Measurements from ENCODE around the gene CLEC17A. TPM values are rescaled to one million over a fixed set of nuclear protein-coding genes. Genes with fewer than 3 reads are reported as not detected.

The CLEC17A gene
- total and polyA plus RNA-seq, 2 of the 13 experiments (the other 11 are each of a cell fraction or from before 2014, with no cell fraction given): not detected

- TF ChIP-seq, protein P1, sequence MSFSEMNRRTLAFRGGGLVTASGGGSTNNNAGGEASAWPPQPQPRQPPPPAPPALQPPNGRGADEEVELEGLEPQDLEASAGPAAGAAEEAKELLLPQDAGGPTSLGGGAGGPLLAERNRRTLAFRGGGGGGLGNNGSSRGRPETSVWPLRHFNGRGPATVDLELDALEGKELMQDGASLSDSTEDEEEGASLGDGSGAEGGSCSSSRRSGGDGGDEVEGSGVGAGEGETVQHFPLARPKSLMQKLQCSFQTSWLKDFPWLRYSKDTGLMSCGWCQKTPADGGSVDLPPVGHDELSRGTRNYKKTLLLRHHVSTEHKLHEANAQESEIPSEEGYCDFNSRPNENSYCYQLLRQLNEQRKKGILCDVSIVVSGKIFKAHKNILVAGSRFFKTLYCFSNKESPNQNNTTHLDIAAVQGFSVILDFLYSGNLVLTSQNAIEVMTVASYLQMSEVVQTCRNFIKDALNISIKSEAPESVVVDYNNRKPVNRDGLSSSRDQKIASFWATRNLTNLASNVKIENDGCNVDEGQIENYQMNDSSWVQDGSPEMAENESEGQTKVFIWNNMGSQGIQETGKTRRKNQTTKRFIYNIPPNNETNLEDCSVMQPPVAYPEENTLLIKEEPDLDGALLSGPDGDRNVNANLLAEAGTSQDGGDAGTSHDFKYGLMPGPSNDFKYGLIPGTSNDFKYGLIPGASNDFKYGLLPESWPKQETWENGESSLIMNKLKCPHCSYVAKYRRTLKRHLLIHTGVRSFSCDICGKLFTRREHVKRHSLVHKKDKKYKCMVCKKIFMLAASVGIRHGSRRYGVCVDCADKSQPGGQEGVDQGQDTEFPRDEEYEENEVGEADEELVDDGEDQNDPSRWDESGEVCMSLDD (CRISPR knock-in tag; IDR thresholded peaks at IDR 0.05; ENCODE audit: borderline replicate concordance): no peak
- TF ChIP-seq ZFP1 (CRISPR knock-in tag; IDR thresholded peaks at IDR 0.05) (no peak), KAT2B (IDR thresholded peaks at IDR 0.05; ENCODE audit: borderline replicate concordance, low read depth, low read length) (no peak), ZNF674 (CRISPR knock-in tag; IDR thresholded peaks at IDR 0.05; ENCODE audit: low read depth) (no peak), HOXA3 (CRISPR knock-in tag; IDR thresholded peaks at IDR 0.05) (no peak), ZNF782 (CRISPR knock-in tag; IDR thresholded peaks at IDR 0.05; ENCODE audit: borderline replicate concordance) (no peak), TEAD3 (CRISPR knock-in tag; optimal IDR thresholded peaks at IDR 0.05; ENCODE audit: borderline replicate concordance) (no peak), ZNF20 (CRISPR knock-in tag; IDR thresholded peaks at IDR 0.05) (no peak), FOXP1 (IDR thresholded peaks at IDR 0.05) (no peak), FOXP1 (CRISPR knock-in tag; IDR thresholded peaks at IDR 0.05) (no peak), LBX2 (CRISPR knock-in tag; IDR thresholded peaks at IDR 0.05; ENCODE audit: borderline replicate concordance) (no peak), ZNF207 (IDR thresholded peaks at IDR 0.05; ENCODE audit: borderline replicate concordance) (peak; percentile 35; the same call in 1 of the 2 replicates), TFDP1 (CRISPR knock-in tag; IDR thresholded peaks at IDR 0.05; ENCODE audit: borderline replicate concordance) (no peak), E2F2 (CRISPR knock-in tag; IDR thresholded peaks at IDR 0.05; ENCODE audit: borderline replicate concordance) (no peak), ZNF143 (CRISPR knock-in tag; IDR thresholded peaks at IDR 0.05) (no peak), MTA1 (CRISPR knock-in tag; IDR thresholded peaks at IDR 0.05; ENCODE audit: borderline replicate concordance) (no peak), ZNF235 (CRISPR knock-in tag; IDR thresholded peaks at IDR 0.05; ENCODE audit: borderline replicate concordance) (no peak), ZNF550 (CRISPR knock-in tag; IDR thresholded peaks at IDR 0.05; ENCODE audit: borderline replicate concordance) (no peak)
- TF ChIP-seq, protein P2, sequence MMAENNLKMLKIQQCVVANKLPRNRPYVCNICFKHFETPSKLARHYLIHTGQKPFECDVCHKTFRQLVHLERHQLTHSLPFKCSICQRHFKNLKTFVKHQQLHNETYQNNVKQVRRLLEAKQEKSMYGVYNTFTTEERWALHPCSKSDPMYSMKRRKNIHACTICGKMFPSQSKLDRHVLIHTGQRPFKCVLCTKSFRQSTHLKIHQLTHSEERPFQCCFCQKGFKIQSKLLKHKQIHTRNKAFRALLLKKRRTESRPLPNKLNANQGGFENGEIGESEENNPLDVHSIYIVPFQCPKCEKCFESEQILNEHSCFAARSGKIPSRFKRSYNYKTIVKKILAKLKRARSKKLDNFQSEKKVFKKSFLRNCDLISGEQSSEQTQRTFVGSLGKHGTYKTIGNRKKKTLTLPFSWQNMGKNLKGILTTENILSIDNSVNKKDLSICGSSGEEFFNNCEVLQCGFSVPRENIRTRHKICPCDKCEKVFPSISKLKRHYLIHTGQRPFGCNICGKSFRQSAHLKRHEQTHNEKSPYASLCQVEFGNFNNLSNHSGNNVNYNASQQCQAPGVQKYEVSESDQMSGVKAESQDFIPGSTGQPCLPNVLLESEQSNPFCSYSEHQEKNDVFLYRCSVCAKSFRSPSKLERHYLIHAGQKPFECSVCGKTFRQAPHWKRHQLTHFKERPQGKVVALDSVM (CRISPR knock-in tag; IDR thresholded peaks at IDR 0.05): no peak
- TF ChIP-seq, protein P3, sequence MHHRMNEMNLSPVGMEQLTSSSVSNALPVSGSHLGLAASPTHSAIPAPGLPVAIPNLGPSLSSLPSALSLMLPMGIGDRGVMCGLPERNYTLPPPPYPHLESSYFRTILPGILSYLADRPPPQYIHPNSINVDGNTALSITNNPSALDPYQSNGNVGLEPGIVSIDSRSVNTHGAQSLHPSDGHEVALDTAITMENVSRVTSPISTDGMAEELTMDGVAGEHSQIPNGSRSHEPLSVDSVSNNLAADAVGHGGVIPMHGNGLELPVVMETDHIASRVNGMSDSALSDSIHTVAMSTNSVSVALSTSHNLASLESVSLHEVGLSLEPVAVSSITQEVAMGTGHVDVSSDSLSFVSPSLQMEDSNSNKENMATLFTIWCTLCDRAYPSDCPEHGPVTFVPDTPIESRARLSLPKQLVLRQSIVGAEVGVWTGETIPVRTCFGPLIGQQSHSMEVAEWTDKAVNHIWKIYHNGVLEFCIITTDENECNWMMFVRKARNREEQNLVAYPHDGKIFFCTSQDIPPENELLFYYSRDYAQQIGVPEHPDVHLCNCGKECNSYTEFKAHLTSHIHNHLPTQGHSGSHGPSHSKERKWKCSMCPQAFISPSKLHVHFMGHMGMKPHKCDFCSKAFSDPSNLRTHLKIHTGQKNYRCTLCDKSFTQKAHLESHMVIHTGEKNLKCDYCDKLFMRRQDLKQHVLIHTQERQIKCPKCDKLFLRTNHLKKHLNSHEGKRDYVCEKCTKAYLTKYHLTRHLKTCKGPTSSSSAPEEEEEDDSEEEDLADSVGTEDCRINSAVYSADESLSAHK (CRISPR knock-in tag; IDR thresholded peaks at IDR 0.05; ENCODE audit: borderline replicate concordance): no peak
Observed at GRCh38 chr19:14595558-14595957, 12.7 kb downstream of the CLEC17A start (continued).
